Erythroblast (primary cell): ENCODE data around the gene NKD1.

Experiments
- GATA1 ChIP-seq: IDR thresholded peaks from 2 replicates; pipeline ENCODE4 v1.6.1; 2011; ENCODE audit warnings: low read depth, mild to moderate bottlenecking, control low read depth, low read length, moderate library complexity
- POLR2A ChIP-seq: IDR thresholded peaks from 2 replicates; pipeline ENCODE4 v1.6.1; 2011; ENCODE audit warnings: mild to moderate bottlenecking, low read length

GRCh38 chr16:50637716-50638602 lies 89.8 kb downstream of the NKD1 start:
- no peak for TF ChIP-seq POLR2A
- TF ChIP-seq GATA1 = no peak
